ENCODE results near the gene PACSIN2.
"Not testable (repeated sequence)": the region's sequence is repeated elsewhere in the genome, so short reads cannot be mapped to it uniquely, and the experiment has no call there.

DNA sequence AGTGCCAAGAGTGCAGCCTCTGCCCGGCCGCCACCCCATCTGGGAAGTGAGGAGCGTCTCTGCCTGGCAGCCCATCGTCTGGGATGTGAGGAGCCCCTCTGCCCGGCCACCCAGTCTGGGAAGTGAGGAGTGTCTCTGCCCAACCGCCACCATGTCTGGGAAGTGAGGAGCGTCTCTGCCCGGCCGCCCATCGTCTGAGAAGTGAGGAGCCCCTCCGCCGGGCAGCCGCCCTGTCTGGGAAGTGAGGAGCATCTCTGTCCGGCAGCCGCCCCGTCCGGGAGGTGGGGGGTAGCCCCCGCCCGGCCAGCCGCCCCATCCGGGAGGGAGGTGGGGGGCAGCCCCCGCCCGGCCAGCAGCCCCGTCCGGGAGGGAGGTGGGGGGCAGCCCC, 43.5 kb downstream of the PACSIN2 start:
- TF ChIP-seq, protein P1, sequence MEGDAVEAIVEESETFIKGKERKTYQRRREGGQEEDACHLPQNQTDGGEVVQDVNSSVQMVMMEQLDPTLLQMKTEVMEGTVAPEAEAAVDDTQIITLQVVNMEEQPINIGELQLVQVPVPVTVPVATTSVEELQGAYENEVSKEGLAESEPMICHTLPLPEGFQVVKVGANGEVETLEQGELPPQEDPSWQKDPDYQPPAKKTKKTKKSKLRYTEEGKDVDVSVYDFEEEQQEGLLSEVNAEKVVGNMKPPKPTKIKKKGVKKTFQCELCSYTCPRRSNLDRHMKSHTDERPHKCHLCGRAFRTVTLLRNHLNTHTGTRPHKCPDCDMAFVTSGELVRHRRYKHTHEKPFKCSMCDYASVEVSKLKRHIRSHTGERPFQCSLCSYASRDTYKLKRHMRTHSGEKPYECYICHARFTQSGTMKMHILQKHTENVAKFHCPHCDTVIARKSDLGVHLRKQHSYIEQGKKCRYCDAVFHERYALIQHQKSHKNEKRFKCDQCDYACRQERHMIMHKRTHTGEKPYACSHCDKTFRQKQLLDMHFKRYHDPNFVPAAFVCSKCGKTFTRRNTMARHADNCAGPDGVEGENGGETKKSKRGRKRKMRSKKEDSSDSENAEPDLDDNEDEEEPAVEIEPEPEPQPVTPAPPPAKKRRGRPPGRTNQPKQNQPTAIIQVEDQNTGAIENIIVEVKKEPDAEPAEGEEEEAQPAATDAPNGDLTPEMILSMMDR (IDR thresholded peaks at IDR 0.05), result not testable (repeated sequence)
- TF ChIP-seq ZFX (IDR thresholded peaks at IDR 0.05; ENCODE audit: borderline replicate concordance), result not testable (repeated sequence)
